H9 (cell line): ENCODE data around the gene ABCB6. TPM values are rescaled to one million over a fixed set of nuclear protein-coding genes. Genes with fewer than 3 reads are reported as not detected.

Experiments used
- DNase-seq: peaks from one replicate; pipeline ENCODE4 v3.0.0-alpha.2; 2017
- H2AFZ ChIP-seq: one replicate; pipeline ENCODE4 v1.6.1; 2013; ENCODE audit warnings: mild to moderate bottlenecking, low read length, control low read depth, moderate library complexity
- H2AK5ac ChIP-seq: 2 replicates; pipeline ENCODE4 v1.6.1; 2013; ENCODE audit warnings: low read length, control low read depth, mixed read lengths; ENCODE audit not compliant: insufficient read length
- H2BK120ac ChIP-seq: one replicate; pipeline ENCODE4 v1.6.1; 2013; ENCODE audit warnings: low read depth, mild to moderate bottlenecking, low read length, control low read depth, inconsistent platforms; ENCODE audit not compliant: poor library complexity, severe bottlenecking
- H2BK12ac ChIP-seq: 2 replicates; pipeline ENCODE4 v1.6.1; 2013; ENCODE audit warnings: low read length, control low read depth, mixed read lengths, low read depth; ENCODE audit not compliant: insufficient read length
- H2BK15ac ChIP-seq: 2 replicates; pipeline ENCODE4 v1.6.1; 2013; ENCODE audit warnings: low read depth, low read length, control low read depth
- H2BK20ac ChIP-seq: one replicate; pipeline ENCODE4 v1.6.1; 2013; ENCODE audit warnings: low read depth, mild to moderate bottlenecking, low read length, control low read depth, inconsistent platforms; ENCODE audit not compliant: poor library complexity, severe bottlenecking
- H2BK5ac ChIP-seq: 2 replicates; pipeline ENCODE4 v1.6.1; 2013; ENCODE audit warnings: low read length, control low read depth, mixed read lengths; ENCODE audit not compliant: insufficient read length
- H3K14ac ChIP-seq: 2 replicates; pipeline ENCODE4 v1.6.1; 2013; ENCODE audit warnings: low read length, control low read depth; ENCODE audit not compliant: insufficient read depth
- H3K18ac ChIP-seq: 2 replicates; pipeline ENCODE4 v1.6.1; 2013; ENCODE audit warnings: low read depth, mild to moderate bottlenecking, mixed read lengths, low read length, control low read depth; ENCODE audit not compliant: insufficient read length
- H3K23ac ChIP-seq: 2 replicates; pipeline ENCODE4 v1.6.1; 2013; ENCODE audit warnings: low read length, control low read depth, mixed read lengths, low read depth; ENCODE audit not compliant: insufficient read length
- H3K23me2 ChIP-seq: 2 replicates; pipeline ENCODE4 v1.6.1; 2013; ENCODE audit warnings: low read depth, mild to moderate bottlenecking, mixed read lengths, low read length, control low read depth; ENCODE audit not compliant: insufficient read length, poor library complexity, severe bottlenecking
- H3K27ac ChIP-seq: 2 replicates; pipeline ENCODE4 v1.5.1; 2013; ENCODE audit warnings: low read length, control low read depth, mixed read lengths, low read depth; ENCODE audit not compliant: insufficient read length
- H3K27me3 ChIP-seq: 2 replicates; pipeline ENCODE4 v1.6.1; 2013; ENCODE audit warnings: low read length, control low read depth, inconsistent platforms; ENCODE audit not compliant: insufficient read depth
- H3K4ac ChIP-seq: 2 replicates; pipeline ENCODE4 v1.6.1; 2013; ENCODE audit warnings: low read depth, mild to moderate bottlenecking, control low read depth, inconsistent platforms, low read length, moderate library complexity
- H3K4me1 ChIP-seq: 2 replicates; pipeline ENCODE4 v1.6.1; 2013; ENCODE audit warnings: low read length, control low read depth, inconsistent platforms; ENCODE audit not compliant: insufficient read depth
- H3K4me2 ChIP-seq: 2 replicates; pipeline ENCODE4 v1.6.1; 2013; ENCODE audit warnings: low read length, control low read depth, mixed read lengths; ENCODE audit not compliant: insufficient read length, insufficient read depth
- H3K56ac ChIP-seq: 2 replicates; pipeline ENCODE4 v1.6.1; 2013; ENCODE audit warnings: low read depth, mild to moderate bottlenecking, mixed read lengths, low read length, control low read depth; ENCODE audit not compliant: insufficient read length
- H3K79me1 ChIP-seq: 2 replicates; pipeline ENCODE4 v1.6.1; 2013; ENCODE audit warnings: low read depth, mild to moderate bottlenecking, moderate library complexity, low read length, control low read depth, inconsistent platforms; ENCODE audit not compliant: insufficient read depth, poor library complexity, severe bottlenecking
- H3K79me2 ChIP-seq: 2 replicates; pipeline ENCODE4 v1.6.1; 2013; ENCODE audit warnings: low read length, control low read depth, inconsistent platforms; ENCODE audit not compliant: insufficient read depth
- H3K9ac ChIP-seq: 2 replicates; pipeline ENCODE4 v1.6.1; 2013; ENCODE audit warnings: low read length, control low read depth, mixed read lengths; ENCODE audit not compliant: insufficient read length; ENCODE audit errors: extremely low read depth
- H3K9me3 ChIP-seq: one replicate; pipeline ENCODE4 v1.6.1; 2013; ENCODE audit warnings: low read depth, low read length, inconsistent platforms; ENCODE audit not compliant: control insufficient read depth
- H3T11ph ChIP-seq: one replicate; pipeline ENCODE4 v1.6.1; 2013; ENCODE audit warnings: mild to moderate bottlenecking, low read length, control low read depth, inconsistent platforms
- H4K20me1 ChIP-seq: one replicate; pipeline ENCODE4 v1.6.1; 2013; ENCODE audit not compliant: control insufficient read depth, insufficient read length, insufficient read depth
- H4K5ac ChIP-seq: 2 replicates; pipeline ENCODE4 v1.6.1; 2013; ENCODE audit warnings: low read depth, mild to moderate bottlenecking, mixed read lengths, low read length, control low read depth; ENCODE audit not compliant: insufficient read length
- H4K8ac ChIP-seq: replicated peaks from 2 replicates; pipeline ENCODE4 v1.6.1; 2013; ENCODE audit warnings: low read length, control low read depth, mixed read lengths, low read depth; ENCODE audit not compliant: insufficient read length
- H4K91ac ChIP-seq: 2 replicates; pipeline ENCODE4 v1.6.1; 2013; ENCODE audit warnings: low read depth, mild to moderate bottlenecking, moderate library complexity, mixed read lengths, low read length, control low read depth; ENCODE audit not compliant: insufficient read length
- H3K27ac Mint-ChIP-seq, 3 experiments: 2 replicates in 2 of 3; 3 replicates in 1 of 3; pipeline ENCODE4 v1.8.0; 2020 to 2021; ENCODE audit warnings: mixed read lengths in 3 of 3, mild to moderate bottlenecking in 1 of 3, moderate library complexity in 1 of 3
- H3K27me3 Mint-ChIP-seq: 2 replicates; pipeline ENCODE4 v1.8.0; 2021; ENCODE audit warnings: low read depth, mild to moderate bottlenecking, moderate library complexity, mixed read lengths
- H3K36me3 Mint-ChIP-seq, 3 experiments: 2 replicates in 2 of 3; 3 replicates in 1 of 3; pipeline ENCODE4 v1.8.0; 2020 to 2021; ENCODE audit warnings: low read depth in 3 of 3, mixed read lengths in 3 of 3; ENCODE audit not compliant: insufficient read depth in 1 of 3
- H3K4me1 Mint-ChIP-seq, 2 experiments: 2 replicates each; pipeline ENCODE4 v1.8.0; 2020; ENCODE audit warnings: mixed read lengths in 2 of 2
- H3K4me3 Mint-ChIP-seq, 2 experiments: 2 replicates in 1 of 2; 3 replicates in 1 of 2; pipeline ENCODE4 v1.8.0; 2020 to 2021; ENCODE audit warnings: mild to moderate bottlenecking in 2 of 2, mixed read lengths in 2 of 2, moderate library complexity in 1 of 2
- H3K9me3 Mint-ChIP-seq, 2 experiments: 2 replicates in 1 of 2; 3 replicates in 1 of 2; pipeline ENCODE4 v1.8.0; 2020; ENCODE audit warnings: mild to moderate bottlenecking in 2 of 2, mixed read lengths in 2 of 2, moderate library complexity in 1 of 2
- CTCF ChIP-seq: fragments of 200-600 bp; sonication (generic); conservative IDR thresholded peaks from 3 replicates; pipeline ENCODE4 v1.8.0; 2021; ENCODE audit warnings: antibody characterized with exemption, mild to moderate bottlenecking
- WGBS: extraction: QIAGEN DNeasy Blood & Tissue Kit; methylation state at CpG from one replicate; pipeline ENCODE4 v1.1.7; 2013; ENCODE audit warnings: missing lambda C conversion rate, low lambda C conversion rate, mixed read lengths; ENCODE audit not compliant: insufficient read length; ENCODE audit errors: extremely low coverage; 5-methylcytosine and 5-hydroxymethylcytosine counted together
- total RNA-seq: library from RNA; stranded (reverse); gene quantifications from 2 replicates; pipeline ENCODE4 v1.2.1, GENCODE V29; 2021

Gene ABCB6
- total RNA-seq, 1 experiment from 2014 or later, result 46.4 TPM

DNA sequence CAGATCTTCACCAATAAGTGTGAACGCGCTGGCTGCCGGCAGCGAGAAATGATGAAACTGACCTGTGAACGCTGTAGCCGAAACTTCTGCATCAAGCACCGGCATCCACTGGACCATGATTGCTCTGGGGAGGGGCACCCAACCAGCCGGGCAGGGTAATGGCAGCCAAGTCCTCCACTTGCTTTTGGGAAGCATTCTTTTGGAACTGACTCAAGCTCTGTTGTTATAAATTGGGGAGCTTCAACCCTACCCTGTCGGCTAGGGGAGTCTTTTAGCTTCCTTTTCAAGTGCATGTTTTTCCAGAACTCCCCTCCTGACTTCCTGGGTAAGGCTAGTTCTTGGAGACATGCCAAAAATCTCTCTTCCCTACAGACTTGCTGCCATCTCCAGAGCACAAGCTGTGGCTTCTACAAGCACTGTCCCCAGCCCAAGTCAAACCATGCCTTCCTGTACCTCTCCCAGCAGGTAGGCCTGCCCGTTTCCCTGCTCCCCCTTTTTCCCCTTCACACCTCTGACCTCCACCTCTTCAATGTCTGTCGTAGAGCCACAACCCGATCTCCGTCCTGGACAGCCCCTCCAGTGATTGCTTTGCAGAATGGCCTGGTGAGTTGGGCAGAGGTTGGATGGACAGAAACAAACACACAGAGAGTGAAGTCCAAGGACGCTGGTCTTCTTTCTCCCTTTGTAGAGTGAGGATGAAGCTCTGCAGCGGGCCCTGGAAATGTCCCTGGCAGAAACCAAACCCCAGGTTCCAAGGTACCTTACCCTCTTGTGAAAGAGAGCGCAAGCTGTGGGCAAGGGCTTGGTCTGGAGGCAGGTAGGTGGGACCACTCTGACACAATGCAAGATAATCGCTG lies 10.6 kb downstream of the ABCB6 start:
- H2AK5ac ChIP-seq, result no peak overlapping the region
- H3K79me2 ChIP-seq, result no peaks in the 10 kb centered on the region
- no peaks in the 10 kb centered on the region for H4K20me1 ChIP-seq
- H4K8ac ChIP-seq, result no peak overlapping the region
- H3K27me3 Mint-ChIP-seq, result peaks cover 7% of the 10 kb centered on the region
- H3K9ac ChIP-seq, result no peak overlapping the region
- peak overlapping the region in 2 of 3 experiments; percentile 9 to 52; a peak in 2 of 7 replicates for H3K27ac Mint-ChIP-seq
- WGBS, result no CpG with 5 or more reads among the region's 17 CpGs
- peaks cover 8 to 13% of the 10 kb centered on the region in 2 experiments for H3K4me1 Mint-ChIP-seq
- no peak for TF ChIP-seq CTCF
- H2AFZ ChIP-seq, result no peak overlapping the region
- no peak overlapping the region for H3K4ac ChIP-seq
- H3K56ac ChIP-seq, result no peak overlapping the region
- H3K79me1 ChIP-seq, result no peaks in the 10 kb centered on the region
- H3K18ac ChIP-seq, result no peak overlapping the region
- no peaks in the 10 kb centered on the region for H3K9me3 ChIP-seq
- peak overlapping the region; percentile 83 to 88; a peak in 4 of 5 replicates for H3K4me3 Mint-ChIP-seq
- H3K4me2 ChIP-seq, result no peak overlapping the region
- no peak overlapping the region for H4K5ac ChIP-seq
- no peak overlapping the region for H3K14ac ChIP-seq
- peaks cover 7 to 53% (median 42%) of the 10 kb centered on the region in 3 experiments for H3K36me3 Mint-ChIP-seq
- no peak overlapping the region for H3T11ph ChIP-seq
- no peak overlapping the region for H2BK20ac ChIP-seq
- no peak overlapping the region for H3K23ac ChIP-seq
- H2BK12ac ChIP-seq, result no peak overlapping the region
- H3K4me1 ChIP-seq, result no peaks in the 10 kb centered on the region
- H2BK120ac ChIP-seq, result no peak overlapping the region
- H2BK5ac ChIP-seq, result no peak overlapping the region
- H3K27ac ChIP-seq, result no peak overlapping the region
- no peak overlapping the region for H2BK15ac ChIP-seq
- DNase-seq, result peak; percentile 22
- no peaks in the 10 kb centered on the region for H3K27me3 ChIP-seq
- H4K91ac ChIP-seq, result no peak overlapping the region
- H3K9me3 Mint-ChIP-seq, result peaks cover 3% of the 10 kb centered on the region in 2 experiments; a peak in 3 of 5 replicates
- peaks cover 4% of the 10 kb centered on the region for H3K23me2 ChIP-seq
